Caco-2 (cell line): ENCODE data around the gene CCSAP. TPM values are rescaled to one million over a fixed set of nuclear protein-coding genes. Genes with fewer than 3 reads are reported as not detected.

Experiments used
- BruUV-seq: library from RNA; stranded (reverse); fragments of 400-500 nt; replicated peaks from 2 replicates; lab custom pipeline; 2021; lab: Mats Ljungman, UMichigan
- CTCF ChIA-PET: fragments of 300-600 bp; sonication (Branson Sonifier 250); formaldehyde crosslinking; loops from one replicate; lab custom pipeline; 2022; ENCODE audit warnings: antibody characterized with exemption; lab: Charles Lee
- POLR2A ChIA-PET: fragments of 300-600 bp; sonication (Branson Sonifier 250); formaldehyde crosslinking; loops from one replicate; lab custom pipeline; 2022; ENCODE audit warnings: antibody characterized with exemption; lab: Charles Lee
- DNase-seq, 2 experiments: peaks; one replicate each; pipeline versions ENCODE4 v3.0.0 to v3.0.0-alpha.2; 2020 to 2022
- H3K27me3 ChIP-seq: replicated peaks from 2 replicates; pipeline ENCODE4 v1.6.0; 2011; ENCODE audit warnings: low read length; ENCODE audit not compliant: control insufficient read depth, insufficient read depth
- H3K36me3 ChIP-seq: 2 replicates; pipeline ENCODE4 v1.5.1; 2011; ENCODE audit warnings: low read length; ENCODE audit not compliant: control insufficient read depth, insufficient read depth
- H3K4me1 ChIP-seq: fragments of 250-450 bp; sonication (Bioruptor Pico); 2 replicates; pipeline ENCODE4 v1.5.1; 2020; ENCODE audit warnings: mild to moderate bottlenecking
- H3K4me3 ChIP-seq: 2 replicates; pipeline ENCODE4 v1.5.1; 2011; ENCODE audit warnings: low read depth, mild to moderate bottlenecking, control low read depth, low read length
- H3K9me3 ChIP-seq: fragments of 250-450 bp; sonication (Bioruptor Pico); 2 replicates; pipeline ENCODE4 v1.5.1; 2020; ENCODE audit warnings: mild to moderate bottlenecking, moderate library complexity
- H3K27ac Mint-ChIP-seq: one replicate; pipeline ENCODE4 v1.8.0; 2022; ENCODE audit warnings: mixed read lengths; ENCODE audit not compliant: unreplicated experiment
- H3K27me3 Mint-ChIP-seq: one replicate; pipeline ENCODE4 v1.8.0; 2022; ENCODE audit warnings: mixed read lengths; ENCODE audit not compliant: insufficient read depth, unreplicated experiment
- H3K36me3 Mint-ChIP-seq: one replicate; pipeline ENCODE4 v1.8.0; 2022; ENCODE audit warnings: mild to moderate bottlenecking, mixed read lengths; ENCODE audit not compliant: insufficient read depth, unreplicated experiment
- H3K4me1 Mint-ChIP-seq: one replicate; pipeline ENCODE4 v1.8.0; 2022; ENCODE audit warnings: low read depth, mixed read lengths; ENCODE audit not compliant: unreplicated experiment
- H3K4me3 Mint-ChIP-seq: one replicate; pipeline ENCODE4 v1.8.0; 2022; ENCODE audit warnings: mild to moderate bottlenecking, moderate library complexity, mixed read lengths; ENCODE audit not compliant: unreplicated experiment
- H3K9me3 Mint-ChIP-seq: one replicate; pipeline ENCODE4 v1.8.0; 2022; ENCODE audit warnings: mixed read lengths; ENCODE audit not compliant: unreplicated experiment
- CTCF ChIP-seq, 2 experiments: fragments of 200-600 bp in 1 of 2; IDR thresholded peaks; 1 replicate in 1 of 2; 2 replicates in 1 of 2; pipeline versions ENCODE4 v1.5.1 to v1.8.0; 2011 to 2022; ENCODE audit warnings: antibody characterized with exemption in 1 of 2, control low read depth in 1 of 2, inconsistent platforms in 1 of 2, low read depth in 1 of 2, low read length in 1 of 2, mild to moderate bottlenecking in 1 of 2, moderate library complexity in 1 of 2; ENCODE audit not compliant: insufficient read depth in 1 of 2, severe bottlenecking in 1 of 2, unreplicated experiment in 1 of 2
- intact Hi-C: fragments of 100-400 bp; cut with micrococcal nuclease; formaldehyde crosslinking; loops from one replicate; pipeline ENCODE4 v1.10.0; 2022; ENCODE audit not compliant: unreplicated experiment
- total RNA-seq: library from RNA; stranded (reverse); gene quantifications from 2 replicates; pipeline ENCODE4 v1.2.3, GENCODE V29; 2022

CCSAP gene
- total RNA-seq, 1 experiment from 2014 or later = 11.3 TPM

- TF ChIP-seq CTCF (IDR thresholded peaks at IDR 0.05; ENCODE audit: insufficient read depth in 1 of 2, low read depth in 1 of 2, low read length in 1 of 2, severe bottlenecking in 1 of 2, unreplicated experiment in 1 of 2) = no peak
- BruUV-seq = no TSS peak
- H3K9me3 Mint-ChIP-seq = no peaks in the 10 kb centered on the region
- no peak overlapping the region for H3K27ac Mint-ChIP-seq
- H3K4me1 ChIP-seq = no peaks in the 10 kb centered on the region
- POLR2A ChIA-PET = no interaction called here
- H3K27me3 ChIP-seq = no peaks in the 10 kb centered on the region
- no peak overlapping the region for H3K4me3 ChIP-seq
- no peaks in the 10 kb centered on the region for H3K36me3 Mint-ChIP-seq
- H3K27me3 Mint-ChIP-seq = no peaks in the 10 kb centered on the region
- H3K4me1 Mint-ChIP-seq = no peaks in the 10 kb centered on the region
- no peaks in the 10 kb centered on the region for H3K9me3 ChIP-seq
- DNase-seq = no peak
- CTCF ChIA-PET = no interaction called here
- no peak overlapping the region for H3K4me3 Mint-ChIP-seq
- intact Hi-C loops = no loop called here
- no peaks in the 10 kb centered on the region for H3K36me3 ChIP-seq
These were observed 43.1 kb upstream of the CCSAP start for GRCh38 chr1:229385853-229386456.

- intact Hi-C loops = no loop called here
- DNase-seq = no peak
- Mint-ChIP-seq H3K36me3 (no peaks in the 10 kb centered on the region), H3K27ac (no peak overlapping the region), H3K4me1 (no peaks in the 10 kb centered on the region), H3K4me3 (no peak overlapping the region), H3K9me3 (no peaks in the 10 kb centered on the region), H3K27me3 (no peaks in the 10 kb centered on the region)
- no peak for TF ChIP-seq CTCF (IDR thresholded peaks at IDR 0.05; ENCODE audit: insufficient read depth in 1 of 2, low read depth in 1 of 2, low read length in 1 of 2, severe bottlenecking in 1 of 2, unreplicated experiment in 1 of 2)
- H3K4me1 ChIP-seq = no peaks in the 10 kb centered on the region
- H3K4me3 ChIP-seq = no peak overlapping the region
- no peaks in the 10 kb centered on the region for H3K36me3 ChIP-seq
- ChIA-PET CTCF (no interaction called here), POLR2A (no interaction called here)
- no peaks in the 10 kb centered on the region for H3K9me3 ChIP-seq
- H3K27me3 ChIP-seq = no peaks in the 10 kb centered on the region
- no TSS peak for BruUV-seq
These were observed 42.0 kb upstream of the CCSAP start for GRCh38 chr1:229384822-229385221.

- Mint-ChIP-seq H3K4me1 (no peaks in the 10 kb centered on the region), H3K27ac (no peak overlapping the region), H3K27me3 (no peaks in the 10 kb centered on the region), H3K4me3 (no peak overlapping the region), H3K36me3 (no peaks in the 10 kb centered on the region), H3K9me3 (no peaks in the 10 kb centered on the region)
- H3K27me3 ChIP-seq = no peaks in the 10 kb centered on the region
- no peaks in the 10 kb centered on the region for H3K4me1 ChIP-seq
- no peaks in the 10 kb centered on the region for H3K9me3 ChIP-seq
- ChIA-PET CTCF (no interaction called here), POLR2A (no interaction called here)
- H3K36me3 ChIP-seq = no peaks in the 10 kb centered on the region
- intact Hi-C loops = no loop called here
- no peak for TF ChIP-seq CTCF (IDR thresholded peaks at IDR 0.05; ENCODE audit: insufficient read depth in 1 of 2, low read depth in 1 of 2, low read length in 1 of 2, severe bottlenecking in 1 of 2, unreplicated experiment in 1 of 2)
- H3K4me3 ChIP-seq = no peak overlapping the region
- DNase-seq = no peak
- no TSS peak for BruUV-seq
These were observed 41.1 kb upstream of the CCSAP start for GRCh38 chr1:229383961-229384360.
